Liver (tissue), 9 donors: ENCODE measurements around the gene MED31. TPM values are rescaled to one million over a fixed set of nuclear protein-coding genes. Genes with fewer than 3 reads are reported as not detected.
A peak's percentile ranks its signal among the peaks of the same experiment; 100 is the strongest.

ENCODE experiments used
- DNase-seq: peaks from one replicate; pipeline ENCODE4 v3.0.0-alpha.2; 2017; ENCODE audit warnings: low spot score
- H3K27ac ChIP-seq, 2 donors: one replicate each; pipeline ENCODE4 v1.7.0; 2013; ENCODE audit warnings: inconsistent platforms in 2 of 2, low read length in 2 of 2, control low read depth in 1 of 2, low read depth in 1 of 2, mild to moderate bottlenecking in 1 of 2
- H3K27me3 ChIP-seq, 4 donors: one replicate each; pipeline versions ENCODE4 v1.6.1 to v1.7.0; 2013; ENCODE audit warnings: low read length in 3 of 4, inconsistent platforms in 1 of 4, mild to moderate bottlenecking in 1 of 4, moderate library complexity in 1 of 4; ENCODE audit not compliant: control insufficient read depth in 4 of 4, insufficient read depth in 4 of 4
- H3K36me3 ChIP-seq, 4 donors: one replicate each; pipeline versions ENCODE4 v1.6.1 to v1.7.0; 2013; ENCODE audit warnings: low read length in 3 of 4, mild to moderate bottlenecking in 3 of 4, low read depth in 1 of 4, moderate library complexity in 1 of 4; ENCODE audit not compliant: control insufficient read depth in 4 of 4, insufficient read depth in 3 of 4
- H3K4me1 ChIP-seq, 4 donors: one replicate each; pipeline versions ENCODE4 v1.6.1 to v1.7.0; 2013; ENCODE audit warnings: low read length in 3 of 4, mild to moderate bottlenecking in 3 of 4, moderate library complexity in 1 of 4; ENCODE audit not compliant: control insufficient read depth in 4 of 4, insufficient read depth in 4 of 4
- H3K4me3 ChIP-seq, 3 donors: one replicate each; pipeline versions ENCODE4 v1.6.1 to v1.7.0; 2013; ENCODE audit warnings: low read length in 3 of 3, control low read depth in 1 of 3, low read depth in 1 of 3, mild to moderate bottlenecking in 1 of 3
- H3K9ac ChIP-seq, 2 donors: one replicate each; pipeline ENCODE4 v1.7.0; 2013; ENCODE audit warnings: low read length in 2 of 2, mild to moderate bottlenecking in 2 of 2, moderate library complexity in 2 of 2, control low read depth in 1 of 2, low read depth in 1 of 2
- H3K9me3 ChIP-seq, 4 donors: one replicate each; pipeline versions ENCODE4 v1.6.1 to v1.7.0; 2013; ENCODE audit warnings: low read length in 3 of 4; ENCODE audit not compliant: control insufficient read depth in 4 of 4
- ATF3 ChIP-seq: IDR thresholded peaks from 2 replicates; pipeline ENCODE4 v1.6.1; 2016; ENCODE audit warnings: antibody characterized with exemption
- CTCF ChIP-seq: fragments of 150-350 bp; IDR thresholded peaks from 2 replicates; pipeline ENCODE4 v1.5.1; 2017; ENCODE audit warnings: improper control_type of control experiment, low read depth, low read length; ENCODE audit not compliant: missing input control
- EGR1 ChIP-seq, 2 donors: IDR thresholded peaks; 2 replicates each; pipeline ENCODE4 v1.6.1; 2016 to 2018; ENCODE audit warnings: antibody characterized with exemption in 2 of 2, low read depth in 2 of 2
- FOXA1 ChIP-seq: IDR thresholded peaks from 2 replicates; pipeline ENCODE4 v1.6.1; 2016; ENCODE audit warnings: antibody characterized with exemption
- FOXA2 ChIP-seq: IDR thresholded peaks from 2 replicates; pipeline ENCODE4 v1.6.1; 2016; ENCODE audit warnings: antibody characterized with exemption
- GABPA ChIP-seq, 2 donors: IDR thresholded peaks in 1 of 2; conservative IDR thresholded peaks in 1 of 2; 2 replicates each; pipeline ENCODE4 v1.6.1; 2016; ENCODE audit warnings: antibody characterized with exemption in 2 of 2, mild to moderate bottlenecking in 1 of 2, moderate library complexity in 1 of 2
- HNF4A ChIP-seq, 2 donors: conservative IDR thresholded peaks; 2 replicates each; pipeline ENCODE4 v1.6.1; 2016; ENCODE audit warnings: antibody characterized with exemption in 2 of 2, mild to moderate bottlenecking in 2 of 2
- HNF4G ChIP-seq: IDR thresholded peaks from 2 replicates; pipeline ENCODE4 v1.6.1; 2016; ENCODE audit warnings: antibody characterized with exemption
- JUND ChIP-seq, 2 donors: IDR thresholded peaks; 2 replicates each; pipeline ENCODE4 v1.6.1; 2016; ENCODE audit warnings: antibody characterized with exemption in 2 of 2
- MAX ChIP-seq: IDR thresholded peaks from 2 replicates; pipeline ENCODE4 v1.6.1; 2016; ENCODE audit warnings: antibody characterized with exemption
- NR2F2 ChIP-seq: IDR thresholded peaks from 2 replicates; pipeline ENCODE4 v1.6.1; 2016; ENCODE audit warnings: antibody characterized with exemption
- RAD21 ChIP-seq, 2 donors: IDR thresholded peaks; 2 replicates each; pipeline ENCODE4 v1.6.1; 2016; ENCODE audit warnings: antibody characterized with exemption in 2 of 2, mild to moderate bottlenecking in 2 of 2
- REST ChIP-seq: IDR thresholded peaks from 2 replicates; pipeline ENCODE4 v1.6.1; 2016; ENCODE audit warnings: antibody characterized with exemption, mild to moderate bottlenecking
- RXRA ChIP-seq, 2 donors: IDR thresholded peaks; 2 replicates each; pipeline ENCODE4 v1.6.1; 2017 to 2018; ENCODE audit warnings: antibody characterized with exemption in 2 of 2, mild to moderate bottlenecking in 1 of 2
- SP1 ChIP-seq: IDR thresholded peaks from 2 replicates; pipeline ENCODE4 v1.6.1; 2018; ENCODE audit warnings: antibody characterized with exemption, mild to moderate bottlenecking
- TAF1 ChIP-seq: conservative IDR thresholded peaks from 2 replicates; pipeline ENCODE4 v1.6.1; 2016; ENCODE audit warnings: antibody characterized with exemption, mild to moderate bottlenecking
- YY1 ChIP-seq: IDR thresholded peaks from 2 replicates; pipeline ENCODE4 v1.6.1; 2016; ENCODE audit warnings: antibody characterized with exemption, mild to moderate bottlenecking
- ZBTB33 ChIP-seq: IDR thresholded peaks from 2 replicates; pipeline ENCODE4 v1.6.1; 2016; ENCODE audit warnings: antibody characterized with exemption
- WGBS: extraction: QIAGEN DNeasy Blood & Tissue Kit; methylation state at CpG from one replicate; pipeline ENCODE4 v1.1.7; 2013; 5-methylcytosine and 5-hydroxymethylcytosine counted together
- polyA plus RNA-seq, 2 donors: library from polyadenylated mRNA; stranded (reverse) in 1 of 2; unstranded in 1 of 2; fragments of 200-250 nt in 1 of 2; fragments of >200 nt in 1 of 2; fragmentation: Nextera tagmentation in 1 of 2; extraction: Ambion mirVana in 1 of 2; gene quantifications; one replicate each; pipeline versions ENCODE4 v1.2.1 to v1.2.3, GENCODE V29; 2013 to 2015
- total RNA-seq, 2 donors: library from RNA; depleted of rRNA; stranded (reverse); fragments of >200 nt; gene quantifications; one replicate each; pipeline ENCODE4 v1.2.3, GENCODE V29; 2014
- donor health status: healthy.
- donor health status: healthy.
- donor health status: healthy.
- donor health status: healthy.
- donor health status: healthy.

Gene MED31
- total RNA-seq (10 to 100 TPM in 1 of 2 donors, 1 to 10 TPM in 1; 6.9 to 10.4 TPM), polyA plus RNA-seq (10 to 100 TPM in 1 of 2 donors, 1 to 10 TPM in 1; 7.0 to 29.8 TPM)

GRCh38 chr17:6651354-6651918, at the start of gene MED31, which contains the start of gene C17orf100:
Gene MED31 (minus strand): TSS chr17:6651605. CDS start chr17:6651528, 77 bp downstream.
Gene C17orf100 (plus strand): TSS chr17:6651762. CDS start chr17:6651914, 152 bp downstream.
- WGBS: under 1% methylated on average over 35 of the region's 35 CpGs

More at GRCh38 chr17:6651354-6651918, at the start of gene MED31, which contains the start of gene C17orf100:
- H3K9me3 ChIP-seq: no peaks in the 10 kb centered on the region
- H3K27me3 ChIP-seq: no peaks in the 10 kb centered on the region
- peak; percentile 57 for TF ChIP-seq TAF1
- peak; percentile 88 for TF ChIP-seq YY1
- peak; percentile 68 for TF ChIP-seq MAX
- peak; percentile 76 for TF ChIP-seq REST
- no peak for TF ChIP-seq NR2F2
- peak; percentile 66 for TF ChIP-seq FOXA1
- no peak for TF ChIP-seq ATF3
- TF ChIP-seq FOXA2: peak; percentile 22
- peak; percentile 89 to 98 for TF ChIP-seq GABPA (IDR thresholded peaks at IDR 0.05 in 1 of 2, conservative IDR thresholded peaks at IDR 0.05 in 1 of 2)
- no peak for TF ChIP-seq CTCF
- peak; percentile 51 to 58 for TF ChIP-seq EGR1 (IDR thresholded peaks at IDR 0.05; ENCODE audit: low read depth in 2 of 2)
- TF ChIP-seq JUND (IDR thresholded peaks at IDR 0.05): peak in 1 of 2 donors; percentile 25
- peak; percentile 38 to 51 for TF ChIP-seq RXRA (IDR thresholded peaks at IDR 0.05)
- peak; percentile 72 for TF ChIP-seq HNF4G
- peak; percentile 75 for TF ChIP-seq ZBTB33
- peak; percentile 88 to 92 for TF ChIP-seq HNF4A (conservative IDR thresholded peaks at IDR 0.05)
- TF ChIP-seq SP1: peak; percentile 93
- peak in 1 of 2 donors; percentile 38 for TF ChIP-seq RAD21 (IDR thresholded peaks at IDR 0.05)
- H3K36me3 ChIP-seq: peaks cover 0 to 5% (median 3%) of the 10 kb centered on the region in 4 donors
- H3K9ac ChIP-seq: peak within 1 kb of the TSS; percentile 88 to 96
- H3K4me3 ChIP-seq: peak within 1 kb of the TSS; percentile 61 to 99 (median 87)
- peak within 1 kb of the TSS; percentile 89 to 92 for H3K27ac ChIP-seq
- DNase-seq: peak; percentile 97
- peaks cover 3 to 46% (median 38%) of the 10 kb centered on the region in 4 donors for H3K4me1 ChIP-seq
